ENCODE data around the gene TGM6. TPM values are rescaled to one million over a fixed set of nuclear protein-coding genes. Genes with fewer than 3 reads are reported as not detected.

Gene TGM6
- polyA plus RNA-seq, 3 donors, result not detected

DNA sequence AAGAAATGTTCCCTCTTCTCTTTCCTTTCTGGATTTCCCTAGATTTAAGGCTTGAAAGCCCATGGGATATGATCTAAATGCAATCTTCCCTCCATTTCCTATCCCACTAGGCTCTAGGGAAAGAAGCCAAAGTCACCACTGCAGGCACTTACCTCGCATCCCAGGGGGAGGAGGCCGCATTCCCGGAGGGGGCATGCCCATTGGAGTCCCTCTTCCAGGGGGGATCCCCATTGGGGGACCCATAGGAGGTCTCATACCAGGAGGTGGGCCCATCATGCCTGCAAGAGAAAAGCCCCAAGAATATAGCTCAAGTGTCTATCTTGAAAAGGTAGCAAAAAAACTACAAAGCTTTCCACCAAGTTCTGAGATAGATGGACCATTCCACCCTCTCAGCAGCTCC, 81.8 kb downstream of the TGM6 start:
- H3K9ac ChIP-seq (ENCODE audit: insufficient read depth, low read length, poor library complexity, severe bottlenecking), result no peak overlapping the region
- H3K27ac Mint-ChIP-seq, result no peak overlapping the region
- no peak overlapping the region for H3K4me3 Mint-ChIP-seq
- 100% methylated on average over 2 of the region's 3 CpGs for WGBS (ENCODE audit: insufficient coverage)
- H3K4me2 ChIP-seq (replicated peaks; ENCODE audit: extremely low read depth, low read length, poor library complexity, severe bottlenecking), result no peak overlapping the region
- H3K9me3 Mint-ChIP-seq, result no peaks in the 10 kb centered on the region
- peaks cover 88 to 92% of the 10 kb centered on the region in 2 donors for H3K36me3 Mint-ChIP-seq
- intact Hi-C loops (cut with micrococcal nuclease), result loop anchor here in 1 of 2 donors (10.0 kb wide), 1 partner anchor 1128 kb away; no protein-coding TSS in a partner anchor
- no peak overlapping the region for H2AFZ ChIP-seq (ENCODE audit: insufficient read depth, low read depth, low read length, poor library complexity, severe bottlenecking)
- peaks cover 59% of the 10 kb centered on the region for H4K20me1 ChIP-seq (ENCODE audit: insufficient read depth, low read length)
- H3K27ac ChIP-seq (ENCODE audit: low read depth in 1 of 2, low read length in 2 of 2), result no peak overlapping the region
- TF ChIP-seq, protein P1, sequence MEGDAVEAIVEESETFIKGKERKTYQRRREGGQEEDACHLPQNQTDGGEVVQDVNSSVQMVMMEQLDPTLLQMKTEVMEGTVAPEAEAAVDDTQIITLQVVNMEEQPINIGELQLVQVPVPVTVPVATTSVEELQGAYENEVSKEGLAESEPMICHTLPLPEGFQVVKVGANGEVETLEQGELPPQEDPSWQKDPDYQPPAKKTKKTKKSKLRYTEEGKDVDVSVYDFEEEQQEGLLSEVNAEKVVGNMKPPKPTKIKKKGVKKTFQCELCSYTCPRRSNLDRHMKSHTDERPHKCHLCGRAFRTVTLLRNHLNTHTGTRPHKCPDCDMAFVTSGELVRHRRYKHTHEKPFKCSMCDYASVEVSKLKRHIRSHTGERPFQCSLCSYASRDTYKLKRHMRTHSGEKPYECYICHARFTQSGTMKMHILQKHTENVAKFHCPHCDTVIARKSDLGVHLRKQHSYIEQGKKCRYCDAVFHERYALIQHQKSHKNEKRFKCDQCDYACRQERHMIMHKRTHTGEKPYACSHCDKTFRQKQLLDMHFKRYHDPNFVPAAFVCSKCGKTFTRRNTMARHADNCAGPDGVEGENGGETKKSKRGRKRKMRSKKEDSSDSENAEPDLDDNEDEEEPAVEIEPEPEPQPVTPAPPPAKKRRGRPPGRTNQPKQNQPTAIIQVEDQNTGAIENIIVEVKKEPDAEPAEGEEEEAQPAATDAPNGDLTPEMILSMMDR (IDR thresholded peaks at IDR 0.05), result no peak
- H3K27me3 Mint-ChIP-seq (ENCODE audit: low read depth in 3 of 3), result peaks cover 0 to 2% (median 0%) of the 10 kb centered on the region in 3 donors
- H3K36me3 ChIP-seq (replicated peaks in 1 of 2; ENCODE audit: control insufficient read depth in 1 of 2, insufficient read depth in 2 of 2, low read length in 2 of 2), result peaks cover 82 to 93% of the 10 kb centered on the region in 2 donors
- H3K9me3 ChIP-seq (replicated peaks in 1 of 2; ENCODE audit: control insufficient read depth in 1 of 2, insufficient read depth in 1 of 2, low read length in 2 of 2), result no peaks in the 10 kb centered on the region
- DNase-seq, result no peak
- H3K4me3 ChIP-seq (replicated peaks in 1 of 3; ENCODE audit: low read depth in 2 of 3, low read length in 3 of 3), result no peak overlapping the region
- H3K27me3 ChIP-seq (ENCODE audit: control insufficient read depth in 2 of 2, insufficient read depth in 2 of 2, low read length in 2 of 2), result no peaks in the 10 kb centered on the region
- no peaks in the 10 kb centered on the region for H3K4me1 ChIP-seq (ENCODE audit: control insufficient read depth in 1 of 2, insufficient read depth in 2 of 2, low read length in 2 of 2)
- peaks cover 20% of the 10 kb centered on the region for H3K79me2 ChIP-seq (ENCODE audit: insufficient read depth, low read length)
- peaks cover 2% of the 10 kb centered on the region for H3K4me1 Mint-ChIP-seq

GRCh38 chr20:2463616-2464365, 83.1 kb downstream of the TGM6 start:
- Histone ChIP-seq H4K20me1 (ENCODE audit: insufficient read depth, low read length) (peaks cover 72% of the 10 kb centered on the region), H3K4me2 (replicated peaks; ENCODE audit: extremely low read depth, low read length, poor library complexity, severe bottlenecking) (no peak overlapping the region), H3K4me3 (replicated peaks in 1 of 3; ENCODE audit: low read depth in 2 of 3, low read length in 3 of 3) (no peak overlapping the region), H3K79me2 (ENCODE audit: insufficient read depth, low read length) (peaks cover 33% of the 10 kb centered on the region), H3K36me3 (replicated peaks in 1 of 2; ENCODE audit: control insufficient read depth in 1 of 2, insufficient read depth in 2 of 2, low read length in 2 of 2) (peaks cover 90 to 100% of the 10 kb centered on the region in 2 donors), H3K4me1 (ENCODE audit: control insufficient read depth in 1 of 2, insufficient read depth in 2 of 2, low read length in 2 of 2) (peaks cover under 1 to 5% of the 10 kb centered on the region in 2 donors), H3K9ac (ENCODE audit: insufficient read depth, low read length, poor library complexity, severe bottlenecking) (no peak overlapping the region), H2AFZ (ENCODE audit: insufficient read depth, low read depth, low read length, poor library complexity, severe bottlenecking) (no peak overlapping the region), H3K9me3 (replicated peaks in 1 of 2; ENCODE audit: control insufficient read depth in 1 of 2, insufficient read depth in 1 of 2, low read length in 2 of 2) (no peaks in the 10 kb centered on the region), H3K27ac (ENCODE audit: low read depth in 1 of 2, low read length in 2 of 2) (no peak overlapping the region), H3K27me3 (ENCODE audit: control insufficient read depth in 2 of 2, insufficient read depth in 2 of 2, low read length in 2 of 2) (no peaks in the 10 kb centered on the region)
- no peak for DNase-seq
- peaks cover 89 to 91% of the 10 kb centered on the region in 2 donors for H3K36me3 Mint-ChIP-seq
- H3K27ac Mint-ChIP-seq, result peak overlapping the region in 1 of 7 donors; percentile 18
- H3K27me3 Mint-ChIP-seq (ENCODE audit: low read depth in 3 of 3), result peaks cover 0 to 2% (median 0%) of the 10 kb centered on the region in 3 donors
- no peak overlapping the region for H3K4me3 Mint-ChIP-seq
- peaks cover 10% of the 10 kb centered on the region for H3K4me1 Mint-ChIP-seq
- WGBS (ENCODE audit: insufficient coverage), result 96% methylated on average over 5 of the region's 9 CpGs
- intact Hi-C loops (cut with micrococcal nuclease), result loop anchor here in 1 of 2 donors (10.0 kb wide), 1 partner anchor 1129 kb away; no protein-coding TSS in a partner anchor
- no peaks in the 10 kb centered on the region for H3K9me3 Mint-ChIP-seq
- TF ChIP-seq, protein P1 (IDR thresholded peaks at IDR 0.05), result no peak
